ENCODE data around the gene RNF31. TPM values are rescaled to one million over a fixed set of nuclear protein-coding genes. Genes with fewer than 3 reads are reported as not detected.

The RNF31 gene
- total RNA-seq, 2 donors from 2014 or later = 75.5 to 82.9 TPM

- no peak overlapping the region for H3K9ac ChIP-seq (ENCODE audit: extremely low read depth, low read length, poor library complexity, severe bottlenecking)
- no peak overlapping the region for H3K27ac ChIP-seq (ENCODE audit: low read depth, low read length)
- Mint-ChIP-seq H3K9me3 (peaks cover 30% of the 10 kb centered on the region), H3K36me3 (ENCODE audit: low read depth) (peaks cover 34% of the 10 kb centered on the region), H3K4me1 (peaks cover 3% of the 10 kb centered on the region), H3K27me3 (ENCODE audit: insufficient read depth) (no peaks in the 10 kb centered on the region), H3K4me3 (no peak overlapping the region), H3K27ac (no peak overlapping the region)
- H3K4me1 ChIP-seq (ENCODE audit: control insufficient read depth, insufficient read depth, low read length) = no peaks in the 10 kb centered on the region
- TF ChIP-seq CTCF (conservative IDR thresholded peaks at IDR 0.05) = no peak
- no peak for DNase-seq
- H3K4me3 ChIP-seq (ENCODE audit: low read length) = no peak overlapping the region
- no peaks in the 10 kb centered on the region for H3K27me3 ChIP-seq (ENCODE audit: control insufficient read depth, insufficient read depth, low read length, poor library complexity, severe bottlenecking)
- H3K36me3 ChIP-seq (ENCODE audit: control insufficient read depth, insufficient read depth, low read length) = peaks cover 8% of the 10 kb centered on the region
- H3K9me3 ChIP-seq (ENCODE audit: control insufficient read depth, low read length) = peaks cover 24% of the 10 kb centered on the region
- WGBS, 2 experiments (ENCODE audit: insufficient coverage in 1 of 2, insufficient read length in 1 of 2) = 96% methylated on average over 3 of the region's 4 CpGs; no CpG with 5 or more reads in 1 of the 2 experiments
These were observed 40.5 kb upstream of the RNF31 start for GRCh38 chr14:24106672-24107271.

GRCh38 chr14:24108336-24108874 is 38.9 kb upstream of the RNF31 start:
- H3K27ac ChIP-seq (ENCODE audit: low read depth, low read length) = no peak overlapping the region
- Mint-ChIP-seq H3K27ac (no peak overlapping the region), H3K4me3 (no peak overlapping the region), H3K27me3 (ENCODE audit: insufficient read depth) (no peaks in the 10 kb centered on the region), H3K36me3 (ENCODE audit: low read depth) (peaks cover 20% of the 10 kb centered on the region), H3K9me3 (peaks cover 25% of the 10 kb centered on the region), H3K4me1 (peaks cover 3% of the 10 kb centered on the region)
- no peak overlapping the region for H3K9ac ChIP-seq (ENCODE audit: extremely low read depth, low read length, poor library complexity, severe bottlenecking)
- H3K4me3 ChIP-seq (ENCODE audit: low read length) = no peak overlapping the region
- no peak for DNase-seq
- WGBS, 2 experiments (ENCODE audit: insufficient coverage in 1 of 2, insufficient read length in 1 of 2) = 46 to 52% methylated on average over 3 to 5 of the region's 5 CpGs
- no peaks in the 10 kb centered on the region for H3K4me1 ChIP-seq (ENCODE audit: control insufficient read depth, insufficient read depth, low read length)
- no peaks in the 10 kb centered on the region for H3K27me3 ChIP-seq (ENCODE audit: control insufficient read depth, insufficient read depth, low read length, poor library complexity, severe bottlenecking)
- peaks cover 21% of the 10 kb centered on the region for H3K9me3 ChIP-seq (ENCODE audit: control insufficient read depth, low read length)
- no peak for TF ChIP-seq CTCF (conservative IDR thresholded peaks at IDR 0.05)
- H3K36me3 ChIP-seq (ENCODE audit: control insufficient read depth, insufficient read depth, low read length) = peaks cover 8% of the 10 kb centered on the region

GRCh38 chr14:24110060-24110459 is 37.2 kb upstream of the RNF31 start:
- H3K4me1 ChIP-seq (ENCODE audit: control insufficient read depth, insufficient read depth, low read length) = no peaks in the 10 kb centered on the region
- no peaks in the 10 kb centered on the region for H3K27me3 Mint-ChIP-seq (ENCODE audit: insufficient read depth)
- H3K36me3 ChIP-seq (ENCODE audit: control insufficient read depth, insufficient read depth, low read length) = no peaks in the 10 kb centered on the region
- no peak overlapping the region for H3K27ac Mint-ChIP-seq
- H3K9me3 ChIP-seq (ENCODE audit: control insufficient read depth, low read length) = peaks cover 5% of the 10 kb centered on the region
- H3K36me3 Mint-ChIP-seq (ENCODE audit: low read depth) = peaks cover 7% of the 10 kb centered on the region
- H3K9ac ChIP-seq (ENCODE audit: extremely low read depth, low read length, poor library complexity, severe bottlenecking) = no peak overlapping the region
- H3K27ac ChIP-seq (ENCODE audit: low read depth, low read length) = no peak overlapping the region
- TF ChIP-seq CTCF (conservative IDR thresholded peaks at IDR 0.05) = no peak
- H3K27me3 ChIP-seq (ENCODE audit: control insufficient read depth, insufficient read depth, low read length, poor library complexity, severe bottlenecking) = no peaks in the 10 kb centered on the region
- H3K4me1 Mint-ChIP-seq = peaks cover 3% of the 10 kb centered on the region
- no peak for DNase-seq
- 94 to 97% methylated on average over 5 to 9 of the region's 9 CpGs for WGBS, 2 experiments (ENCODE audit: insufficient coverage in 1 of 2, insufficient read length in 1 of 2)
- no peak overlapping the region for H3K4me3 ChIP-seq (ENCODE audit: low read length)
- peaks cover 11% of the 10 kb centered on the region for H3K9me3 Mint-ChIP-seq
- no peak overlapping the region for H3K4me3 Mint-ChIP-seq
